Activated CD8-positive, alpha-beta T cell treated with anti-CD3 and anti-CD28 coated beads for 36 hours (primary cell): ENCODE measurements around the gene PRR30. TPM values are rescaled to one million over a fixed set of nuclear protein-coding genes. Genes with fewer than 3 reads are reported as not detected.

Source experiments
- ATAC-seq: fragments of 200-7000 bp; cut with Tn5 transposase; one replicate; pipeline ENCODE4 v1.10.0; 2021; ENCODE audit warnings: mild to moderate bottlenecking, moderate library complexity
- CTCF ChIA-PET: fragments of 350-600 bp; sonication (Branson Sonifier 250); formaldehyde crosslinking; loops from one replicate; lab custom pipeline; 2021; ENCODE audit warnings: antibody characterized with exemption; lab: Charles Lee
- POLR2A ChIA-PET: fragments of 350-600 bp; sonication (Branson Sonifier 250); formaldehyde crosslinking; loops from one replicate; lab custom pipeline; 2021; ENCODE audit warnings: antibody characterized with exemption; lab: Charles Lee
- DNase-seq: peaks from one replicate; pipeline ENCODE4 v3.0.0-alpha.2; 2020
- H3K27ac Mint-ChIP-seq: one replicate; pipeline ENCODE4 v1.8.0; 2021; ENCODE audit warnings: mild to moderate bottlenecking, mixed read lengths
- H3K27me3 Mint-ChIP-seq: one replicate; pipeline ENCODE4 v1.8.0; 2021; ENCODE audit warnings: mixed read lengths
- H3K36me3 Mint-ChIP-seq: one replicate; pipeline ENCODE4 v1.8.0; 2021; ENCODE audit warnings: low read depth, mixed read lengths
- H3K4me1 Mint-ChIP-seq: one replicate; pipeline ENCODE4 v1.8.0; 2021; ENCODE audit warnings: low read depth, mixed read lengths
- H3K4me3 Mint-ChIP-seq: one replicate; pipeline ENCODE4 v1.8.0; 2021; ENCODE audit warnings: mild to moderate bottlenecking, moderate library complexity, mixed read lengths
- H3K9me3 Mint-ChIP-seq: one replicate; pipeline ENCODE4 v1.8.0; 2021; ENCODE audit warnings: mixed read lengths
- CTCF ChIP-seq: fragments of 200-600 bp; IDR thresholded peaks from one replicate; pipeline ENCODE4 v1.8.0; 2022; ENCODE audit warnings: antibody characterized with exemption, mild to moderate bottlenecking
- intact Hi-C: fragments of 100-400 bp; cut with micrococcal nuclease; formaldehyde crosslinking; loops from one replicate; pipeline ENCODE4 v1.10.0; 2022
- total RNA-seq, 2 experiments: library from RNA; stranded (reverse); gene quantifications; one replicate each; pipeline ENCODE4 v1.2.3, GENCODE V29; 2021

Gene PRR30
- total RNA-seq, 2 experiments from 2014 or later, result not detected

GRCh38 chr2:27127883-27128667, 11.1 kb downstream of the PRR30 start:
- no peak for TF ChIP-seq CTCF
- ChIA-PET CTCF (no interaction called here), POLR2A (no interaction called here)
- Mint-ChIP-seq H3K27ac (no peak overlapping the region), H3K36me3 (peaks cover 21% of the 10 kb centered on the region), H3K27me3 (no peaks in the 10 kb centered on the region), H3K4me1 (peaks cover 14% of the 10 kb centered on the region), H3K9me3 (no peaks in the 10 kb centered on the region), H3K4me3 (no peak overlapping the region)
- ATAC-seq, result no peak
- intact Hi-C loops, result no loop called here
- no peak for DNase-seq

- H3K27ac Mint-ChIP-seq, result no peak overlapping the region
- no peak for TF ChIP-seq CTCF
- DNase-seq (no peak), ATAC-seq (no peak)
- no peak overlapping the region for H3K4me3 Mint-ChIP-seq
- peaks cover 9% of the 10 kb centered on the region for H3K36me3 Mint-ChIP-seq
- POLR2A ChIA-PET, result interaction anchor here (0.5 kb wide), 1 partner anchor 92 kb away, joined by 3 read pairs; no protein-coding TSS in a partner anchor
- intact Hi-C loops, result no loop called here
- peaks cover 9% of the 10 kb centered on the region for H3K4me1 Mint-ChIP-seq
- no peaks in the 10 kb centered on the region for H3K9me3 Mint-ChIP-seq
- no peaks in the 10 kb centered on the region for H3K27me3 Mint-ChIP-seq
- CTCF ChIA-PET, result interaction anchor here (1.3 kb wide), 1 partner anchor 176 kb away, joined by 3 read pairs; no protein-coding TSS in a partner anchor
Observed at GRCh38 chr2:27126252-27126710, 12.9 kb downstream of the PRR30 start.

- ChIA-PET CTCF (interaction anchor here (1.4 to 2.2 kb wide), 4 partner anchors 8 to 155 kb away, joined by 5 to 10 read pairs (median 7); no protein-coding TSS in a partner anchor), POLR2A (interaction anchor here (1.6 to 3.8 kb wide), 2 partner anchors 8 to 28 kb away, joined by 3 to 28 read pairs; partner anchors contain the start of gene PREB)
- H3K4me3 Mint-ChIP-seq, result no peak overlapping the region
- TF ChIP-seq CTCF, result no peak
- peaks cover 9% of the 10 kb centered on the region for H3K4me1 Mint-ChIP-seq
- no peaks in the 10 kb centered on the region for H3K9me3 Mint-ChIP-seq
- peaks cover 1% of the 10 kb centered on the region for H3K27me3 Mint-ChIP-seq
- peaks cover 5% of the 10 kb centered on the region for H3K36me3 Mint-ChIP-seq
- no peak for ATAC-seq
- no peak for DNase-seq
- intact Hi-C loops, result no loop called here
- H3K27ac Mint-ChIP-seq, result no peak overlapping the region
Observed at GRCh38 chr2:27125104-27125503, 14.1 kb downstream of the PRR30 start.

- H3K27ac Mint-ChIP-seq, result peak within 1 kb of the TSS; percentile 72
- intact Hi-C loops, result no loop called here
- TF ChIP-seq CTCF, result no peak
- H3K36me3 Mint-ChIP-seq, result no peaks in the 10 kb centered on the region
- H3K4me1 Mint-ChIP-seq, result peaks cover 14% of the 10 kb centered on the region
- peaks cover 12% of the 10 kb centered on the region for H3K27me3 Mint-ChIP-seq
- H3K4me3 Mint-ChIP-seq, result peak within 1 kb of the TSS; percentile 73
- ATAC-seq (peak; percentile 79), DNase-seq (peak; percentile 58)
- CTCF ChIA-PET, result interaction anchor here (0.8 to 2.3 kb wide), 9 partner anchors 9 to 277 kb away, joined by 3 to 10 read pairs (median 5); partner anchors contain the start of genes ATRAID and SLC5A6
- H3K9me3 Mint-ChIP-seq, result no peaks in the 10 kb centered on the region
- POLR2A ChIA-PET, result interaction anchor here (0.6 to 3.8 kb wide), 5 partner anchors 10 to 88 kb away, joined by 3 to 28 read pairs (median 3); partner anchors contain the start of genes ATRAID, PREB and SLC5A6
Observed at GRCh38 chr2:27123302-27124150, 15.7 kb downstream of the PRR30 start, which contains the start of gene ABHD1. Gene ABHD1 (plus strand): TSS chr2:27123815. CDS start chr2:27123949, 134 bp downstream.
